HG03060 (cell line): Measurements from ENCODE around the gene LBR.
A peak's percentile ranks its signal among the peaks of the same experiment; 100 is the strongest.

Experiments used
- ATAC-seq: cut with Tn5 transposase; IDR thresholded peaks from one replicate; pipeline ENCODE4 v1.9.1; 2021; ENCODE audit warnings: low read depth, moderate number of reproducible peaks; ENCODE audit not compliant: unreplicated experiment

Gene LBR

GRCh38 chr1:225464851-225465792 lies 37.3 kb upstream of the LBR start:
- ATAC-seq = no peak

GRCh38 chr1:225462714-225463574 lies 35.1 kb upstream of the LBR start:
- ATAC-seq = no peak

GRCh38 chr1:225462429-225462713 lies 34.5 kb upstream of the LBR start:
- no peak for ATAC-seq

- ATAC-seq = no peak
Observed at GRCh38 chr1:225461533-225462428, 33.9 kb upstream of the LBR start.

GRCh38 chr1:225460737-225461532 lies 33.1 kb upstream of the LBR start:
- no peak for ATAC-seq

GRCh38 chr1:225460021-225460736 lies 32.3 kb upstream of the LBR start:
- ATAC-seq = no peak

GRCh38 chr1:225458222-225458631 lies 30.4 kb upstream of the LBR start:
- ATAC-seq = no peak

- ATAC-seq = peak; percentile 65
Observed at GRCh38 chr1:225454733-225455132, 26.9 kb upstream of the LBR start.

GRCh38 chr1:225453797-225454648 lies 26.2 kb upstream of the LBR start:
- peak; percentile 13 for ATAC-seq

GRCh38 chr1:225451840-225452515 lies 24.1 kb upstream of the LBR start:
- ATAC-seq = no peak

GRCh38 chr1:225451340-225451739 lies 23.5 kb upstream of the LBR start:
- no peak for ATAC-seq

- ATAC-seq = no peak
Observed at GRCh38 chr1:225450491-225451191, 22.8 kb upstream of the LBR start.

GRCh38 chr1:225449774-225450173 lies 21.9 kb upstream of the LBR start:
- no peak for ATAC-seq

GRCh38 chr1:225449261-225449660 lies 21.4 kb upstream of the LBR start:
- ATAC-seq = no peak

- no peak for ATAC-seq
Observed at GRCh38 chr1:225448146-225448805, 20.4 kb upstream of the LBR start.

GRCh38 chr1:225447650-225448089 lies 19.8 kb upstream of the LBR start:
- no peak for ATAC-seq
